ENCODE data around the gene CHRNE.
A peak's percentile ranks its signal among the peaks of the same experiment; 100 is the strongest.

GRCh38 chr17:4895657-4896331 lies 7.1 kb downstream of the CHRNE start:
- TF ChIP-seq, protein P1, sequence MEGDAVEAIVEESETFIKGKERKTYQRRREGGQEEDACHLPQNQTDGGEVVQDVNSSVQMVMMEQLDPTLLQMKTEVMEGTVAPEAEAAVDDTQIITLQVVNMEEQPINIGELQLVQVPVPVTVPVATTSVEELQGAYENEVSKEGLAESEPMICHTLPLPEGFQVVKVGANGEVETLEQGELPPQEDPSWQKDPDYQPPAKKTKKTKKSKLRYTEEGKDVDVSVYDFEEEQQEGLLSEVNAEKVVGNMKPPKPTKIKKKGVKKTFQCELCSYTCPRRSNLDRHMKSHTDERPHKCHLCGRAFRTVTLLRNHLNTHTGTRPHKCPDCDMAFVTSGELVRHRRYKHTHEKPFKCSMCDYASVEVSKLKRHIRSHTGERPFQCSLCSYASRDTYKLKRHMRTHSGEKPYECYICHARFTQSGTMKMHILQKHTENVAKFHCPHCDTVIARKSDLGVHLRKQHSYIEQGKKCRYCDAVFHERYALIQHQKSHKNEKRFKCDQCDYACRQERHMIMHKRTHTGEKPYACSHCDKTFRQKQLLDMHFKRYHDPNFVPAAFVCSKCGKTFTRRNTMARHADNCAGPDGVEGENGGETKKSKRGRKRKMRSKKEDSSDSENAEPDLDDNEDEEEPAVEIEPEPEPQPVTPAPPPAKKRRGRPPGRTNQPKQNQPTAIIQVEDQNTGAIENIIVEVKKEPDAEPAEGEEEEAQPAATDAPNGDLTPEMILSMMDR (optimal IDR thresholded peaks at IDR 0.05 in 1 of 3, IDR thresholded peaks at IDR 0.05 in 1 of 3, conservative IDR thresholded peaks at IDR 0.05 in 1 of 3; ENCODE audit: extremely low read depth in 1 of 3, insufficient read depth in 2 of 3, low read length in 3 of 3) = peak in 2 of 3 experiments; percentile 2 to 33
- TF ChIP-seq EZH2 (IDR thresholded peaks at IDR 0.05; ENCODE audit: low read length) = no peak

Measured in keratinocyte (primary cell).